GM10248 (cell line): ENCODE results near the gene ATG2B.

Experiments
- CTCF ChIA-PET: fragments of 300-600 bp; sonication (Branson Sonifier 250); formaldehyde crosslinking; extraction: SDS; loops from one replicate; lab custom pipeline; 2021; ENCODE audit warnings: antibody characterized with exemption; lab: Yijun Ruan, JAX
- POLR2A ChIA-PET: fragments of 350-650 bp; sonication (Branson Sonifier 250); formaldehyde crosslinking; extraction: SDS; loops from one replicate; lab custom pipeline; 2020; ENCODE audit warnings: antibody characterized with exemption; lab: Yijun Ruan, JAX
- DNase-seq: peaks from one replicate; pipeline ENCODE4 v3.0.0; 2012; ENCODE audit errors: extremely low spot score
- TF ChIP-seq, protein P1 (sequence below): IDR thresholded peaks from 2 replicates; pipeline ENCODE4 v1.5.1; 2012; ENCODE audit warnings: mild to moderate bottlenecking, low read depth; ENCODE audit errors: extremely low read depth, missing control alignments, control extremely low read depth

The ATG2B gene

DNA sequence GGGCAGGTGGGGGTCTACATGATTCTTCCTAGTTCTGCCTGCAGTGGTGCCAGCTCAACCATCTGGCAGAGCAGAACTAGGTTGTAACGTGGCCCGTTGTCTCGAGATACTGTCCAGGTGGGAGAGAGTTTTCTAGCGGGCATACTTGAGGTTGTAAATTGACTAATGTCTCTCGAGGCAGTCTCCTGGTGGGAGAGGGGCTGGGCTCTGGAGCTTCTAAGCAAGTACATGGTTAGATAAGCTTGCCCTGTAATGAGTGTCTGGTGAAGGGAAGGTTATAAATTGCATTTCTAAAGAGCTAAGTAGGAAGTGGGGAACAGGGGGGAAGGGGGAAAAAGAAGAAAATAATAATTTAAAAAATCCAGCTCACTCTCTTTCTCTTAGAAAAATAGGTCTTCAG, 89.0 kb downstream of the ATG2B start:
- ChIA-PET CTCF (interaction anchor here (0.8 to 9.4 kb wide), 12 partner anchors 11 to 213 kb away, joined by 3 to 143 read pairs (median 4); no protein-coding TSS in a partner anchor), POLR2A (no interaction called here)
- TF ChIP-seq, protein P1, sequence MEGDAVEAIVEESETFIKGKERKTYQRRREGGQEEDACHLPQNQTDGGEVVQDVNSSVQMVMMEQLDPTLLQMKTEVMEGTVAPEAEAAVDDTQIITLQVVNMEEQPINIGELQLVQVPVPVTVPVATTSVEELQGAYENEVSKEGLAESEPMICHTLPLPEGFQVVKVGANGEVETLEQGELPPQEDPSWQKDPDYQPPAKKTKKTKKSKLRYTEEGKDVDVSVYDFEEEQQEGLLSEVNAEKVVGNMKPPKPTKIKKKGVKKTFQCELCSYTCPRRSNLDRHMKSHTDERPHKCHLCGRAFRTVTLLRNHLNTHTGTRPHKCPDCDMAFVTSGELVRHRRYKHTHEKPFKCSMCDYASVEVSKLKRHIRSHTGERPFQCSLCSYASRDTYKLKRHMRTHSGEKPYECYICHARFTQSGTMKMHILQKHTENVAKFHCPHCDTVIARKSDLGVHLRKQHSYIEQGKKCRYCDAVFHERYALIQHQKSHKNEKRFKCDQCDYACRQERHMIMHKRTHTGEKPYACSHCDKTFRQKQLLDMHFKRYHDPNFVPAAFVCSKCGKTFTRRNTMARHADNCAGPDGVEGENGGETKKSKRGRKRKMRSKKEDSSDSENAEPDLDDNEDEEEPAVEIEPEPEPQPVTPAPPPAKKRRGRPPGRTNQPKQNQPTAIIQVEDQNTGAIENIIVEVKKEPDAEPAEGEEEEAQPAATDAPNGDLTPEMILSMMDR: no peak
- no peak for DNase-seq

DNA sequence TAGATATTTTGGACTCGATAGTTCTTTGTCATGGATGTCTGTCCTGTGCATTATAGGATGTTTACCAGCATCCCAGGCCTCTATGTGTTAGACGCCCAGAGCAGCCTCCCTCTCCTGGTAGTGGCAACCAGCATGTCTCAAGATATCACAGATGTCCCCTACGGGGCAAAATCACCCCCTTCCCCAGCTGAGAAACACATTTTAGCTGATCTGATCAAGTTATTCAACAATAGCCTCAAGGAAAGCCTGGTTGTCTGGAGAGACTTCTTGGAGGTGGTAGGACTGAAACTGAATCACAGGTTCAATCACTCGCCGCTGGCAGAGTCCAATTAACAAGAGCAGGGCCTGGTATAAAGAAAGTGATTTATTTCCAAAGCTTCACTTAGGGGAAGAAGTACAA, 89.5 kb downstream of the ATG2B start:
- ChIA-PET CTCF (interaction anchor here (0.8 to 9.4 kb wide), 9 partner anchors 11 to 213 kb away, joined by 3 to 143 read pairs (median 5); no protein-coding TSS in a partner anchor), POLR2A (no interaction called here)
- no peak for DNase-seq
- TF ChIP-seq, protein P1: no peak

DNA sequence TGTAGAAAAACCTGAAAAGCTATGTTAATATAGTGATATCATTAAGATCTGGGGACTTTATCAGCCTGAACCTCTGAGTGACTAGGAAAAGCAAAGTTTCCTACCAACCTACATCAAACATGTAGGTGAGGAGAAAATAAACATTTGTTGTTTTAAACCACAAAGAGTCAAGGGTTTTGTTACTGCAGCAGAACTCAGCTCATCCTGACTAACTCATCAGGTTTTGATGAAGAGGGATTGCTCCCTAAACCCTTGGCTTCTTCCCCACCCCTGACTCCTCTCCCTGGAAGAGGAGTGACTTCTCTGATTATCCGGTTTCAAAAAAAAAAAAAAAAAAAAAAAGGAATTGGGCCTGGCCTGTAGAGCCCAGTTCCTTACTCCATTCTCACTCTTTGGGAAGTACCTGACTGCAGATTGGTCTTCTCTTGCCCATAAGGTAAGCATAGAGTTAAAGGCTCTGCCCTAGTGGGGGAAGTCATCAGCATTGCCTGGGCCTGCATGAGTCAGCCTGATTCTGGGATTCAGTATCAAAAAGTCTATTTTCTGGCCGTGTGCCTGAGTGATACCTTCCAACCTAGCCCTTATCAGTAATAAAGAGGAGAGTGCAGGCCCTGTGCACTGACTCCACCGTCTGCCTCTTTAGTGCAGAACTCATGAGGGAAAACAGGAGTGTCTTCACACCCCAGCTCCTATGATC, 90.2 kb downstream of the ATG2B start:
- CTCF ChIA-PET: interaction anchor here (1.2 to 9.4 kb wide), 4 partner anchors 10 to 212 kb away, joined by 3 to 143 read pairs (median 25); no protein-coding TSS in a partner anchor
- DNase-seq: no peak
- TF ChIP-seq, protein P1: no peak
- POLR2A ChIA-PET: no interaction called here

DNA sequence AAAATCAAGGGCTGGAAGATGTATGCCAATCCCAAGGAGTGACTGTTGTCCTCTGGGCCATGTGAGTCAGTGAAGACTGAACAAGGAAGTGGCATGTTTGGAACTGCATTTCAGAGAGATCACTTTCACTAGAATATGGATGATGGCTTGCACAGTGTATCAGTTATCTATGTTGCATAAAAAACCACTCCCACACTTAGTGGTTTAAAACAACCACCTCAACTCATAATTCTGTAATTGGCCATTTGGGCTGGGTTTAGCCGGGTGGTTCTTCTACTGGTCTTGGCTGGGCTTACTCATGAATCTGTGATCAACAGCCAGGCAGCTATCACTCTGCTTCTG, 91.7 kb downstream of the ATG2B start:
- TF ChIP-seq, protein P1: no peak
- CTCF ChIA-PET: interaction anchor here (1.3 to 9.4 kb wide), 4 partner anchors 20 to 173 kb away, joined by 3 to 143 read pairs (median 22); no protein-coding TSS in a partner anchor

DNA sequence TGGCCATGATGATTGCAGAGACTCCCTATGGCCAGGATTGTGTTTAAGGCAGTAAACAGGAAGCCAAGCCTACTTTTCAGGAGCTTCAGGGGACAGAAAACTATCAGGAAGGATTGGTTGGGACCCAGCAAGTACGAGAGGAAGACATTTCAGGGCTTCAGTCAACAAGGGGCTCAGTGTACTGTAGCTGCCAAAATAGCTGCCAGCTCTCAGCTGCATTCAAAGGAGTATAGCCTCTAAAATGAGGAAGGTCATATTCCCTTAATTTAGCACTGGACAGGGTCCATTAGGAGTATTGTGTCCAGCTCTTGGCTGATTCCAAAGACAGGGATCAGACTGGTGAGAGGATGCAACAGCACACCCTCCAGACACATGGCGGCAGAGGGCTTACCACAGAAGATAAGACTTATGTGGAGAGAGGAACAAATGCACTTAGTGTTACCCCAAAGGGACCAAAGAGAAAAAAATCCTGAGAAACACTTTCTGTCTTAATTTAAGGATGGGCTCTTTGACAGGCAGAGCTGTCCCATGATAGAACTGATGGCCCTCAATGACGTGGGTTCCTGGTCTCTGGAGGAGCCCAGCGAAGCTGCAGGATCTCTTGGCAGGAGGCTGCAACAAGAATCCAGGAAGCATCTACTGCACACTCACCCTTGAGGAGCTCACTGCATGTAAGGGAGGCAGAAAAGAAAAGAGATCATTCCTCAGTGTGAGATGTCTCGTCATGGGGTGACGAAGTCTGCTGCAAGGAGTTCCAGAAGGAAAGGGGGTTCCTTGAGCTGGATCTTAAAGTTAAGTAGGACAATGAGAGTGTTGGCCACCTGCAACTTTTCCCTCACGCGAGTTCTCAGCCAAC, 92.3 kb downstream of the ATG2B start:
- TF ChIP-seq, protein P1: no peak
- ChIA-PET CTCF (interaction anchor here (1.3 to 9.4 kb wide), 4 partner anchors 19 to 172 kb away, joined by 3 to 143 read pairs (median 22); no protein-coding TSS in a partner anchor), POLR2A (no interaction called here)
- no peak for DNase-seq

More for the DNA sequence above, 91.7 kb downstream of the ATG2B start:
- POLR2A ChIA-PET: no interaction called here
- no peak for DNase-seq

DNA sequence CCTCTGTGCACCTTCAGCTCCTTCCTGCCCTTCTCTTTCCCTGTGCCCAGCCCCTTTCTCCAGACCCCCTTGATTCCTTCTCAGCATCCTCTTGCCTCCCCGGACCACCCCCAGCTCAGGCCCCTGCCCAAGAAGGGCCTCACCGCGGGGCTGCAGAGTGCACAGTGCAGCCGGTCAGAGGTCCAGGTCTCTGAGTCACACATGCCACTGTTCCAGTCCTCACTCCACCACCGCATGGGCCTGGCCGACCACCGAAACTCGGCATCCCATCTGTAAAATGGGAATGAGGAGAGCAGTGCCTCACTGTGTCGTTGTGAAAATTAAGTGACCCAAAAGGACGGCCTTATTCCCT, 93.8 kb downstream of the ATG2B start:
- TF ChIP-seq, protein P1: no peak
- ChIA-PET CTCF (no interaction called here), POLR2A (no interaction called here)
- no peak for DNase-seq
